CD4-positive, alpha-beta T cell (primary cell): ENCODE measurements around the gene SLC1A4. TPM values are rescaled to one million over a fixed set of nuclear protein-coding genes. Genes with fewer than 3 reads are reported as not detected.
A peak's percentile ranks its signal among the peaks of the same experiment; 100 is the strongest.

ENCODE experiments used
- ATAC-seq: fragments of 200-7000 bp; cut with Tn5 transposase; one replicate; pipeline ENCODE4 v1.10.0; 2022; ENCODE audit warnings: mild to moderate bottlenecking; ENCODE audit not compliant: poor library complexity
- CTCF ChIA-PET: fragments of 350-600 bp; sonication (Branson Sonifier 250); formaldehyde crosslinking; loops from one replicate; lab custom pipeline; 2021; ENCODE audit warnings: antibody characterized with exemption, inconsistent platforms; lab: Charles Lee
- POLR2A ChIA-PET: fragments of 350-600 bp; sonication (Branson Sonifier 250); formaldehyde crosslinking; loops from one replicate; lab custom pipeline; 2021; ENCODE audit warnings: antibody characterized with exemption, inconsistent platforms; lab: Charles Lee
- DNase-seq, 14 experiments: peaks; one replicate each; pipeline ENCODE4 v3.0.0-alpha.2; 2013 to 2020; ENCODE audit warnings: mixed read lengths in 2 of 14
- H3K27ac ChIP-seq, 2 donors: one replicate each; pipeline versions ENCODE4 v1.5.1 to v1.7.0; 2013; ENCODE audit warnings: low read length in 2 of 2, low read depth in 1 of 2, mild to moderate bottlenecking in 1 of 2
- H3K27me3 ChIP-seq, 2 experiments: 1 replicate in 1 of 2; 2 replicates in 1 of 2; pipeline versions ENCODE4 v1.6.1 to v1.7.0; 2013; ENCODE audit warnings: low read length in 2 of 2, control low read depth in 1 of 2, mild to moderate bottlenecking in 1 of 2, moderate library complexity in 1 of 2; ENCODE audit not compliant: insufficient read depth in 2 of 2, control insufficient read depth in 1 of 2
- H3K36me3 ChIP-seq: one replicate; pipeline ENCODE4 v1.6.1; 2013; ENCODE audit warnings: low read length, control low read depth; ENCODE audit not compliant: insufficient read depth
- H3K4me1 ChIP-seq: one replicate; pipeline ENCODE4 v1.6.1; 2013; ENCODE audit warnings: low read length, control low read depth; ENCODE audit not compliant: insufficient read depth
- H3K4me3 ChIP-seq: one replicate; pipeline ENCODE4 v1.5.1; 2013; ENCODE audit warnings: mild to moderate bottlenecking, low read length, moderate library complexity
- H3K9me3 ChIP-seq, 2 experiments: 1 replicate in 1 of 2; 2 replicates in 1 of 2; pipeline versions ENCODE4 v1.6.1 to v1.7.0; 2013; ENCODE audit warnings: low read length in 2 of 2, mild to moderate bottlenecking in 2 of 2, control low read depth in 1 of 2, moderate library complexity in 1 of 2; ENCODE audit not compliant: control insufficient read depth in 1 of 2, insufficient read depth in 1 of 2
- H3K27ac Mint-ChIP-seq: one replicate; pipeline ENCODE4 v1.8.0; 2020; ENCODE audit warnings: mixed read lengths
- H3K27me3 Mint-ChIP-seq: one replicate; pipeline ENCODE4 v1.8.0; 2021; ENCODE audit warnings: mixed read lengths
- H3K36me3 Mint-ChIP-seq: one replicate; pipeline ENCODE4 v1.8.0; 2021; ENCODE audit warnings: low read depth, mixed read lengths
- H3K4me1 Mint-ChIP-seq: one replicate; pipeline ENCODE4 v1.8.0; 2021; ENCODE audit warnings: low read depth, mixed read lengths
- H3K4me3 Mint-ChIP-seq: one replicate; pipeline ENCODE4 v1.8.0; 2020; ENCODE audit warnings: mild to moderate bottlenecking, mixed read lengths
- H3K9me3 Mint-ChIP-seq: one replicate; pipeline ENCODE4 v1.8.0; 2020; ENCODE audit warnings: mixed read lengths
- CTCF ChIP-seq: fragments of 200-600 bp; IDR thresholded peaks from one replicate; pipeline ENCODE4 v1.8.0; 2022; ENCODE audit warnings: antibody characterized with exemption, mild to moderate bottlenecking
- intact Hi-C, 2 experiments: fragments of 100-400 bp; cut with DNase I in 1 of 2; cut with micrococcal nuclease in 1 of 2; formaldehyde crosslinking; loops; one replicate each; pipeline versions ENCODE4 v1.15.1 to v1.9.0; 2023 to 2025; cut with DNase I, micrococcal nuclease
- total RNA-seq, 174 experiments: library from RNA in 2 of 174; stranded (reverse) in 2 of 174; gene quantifications; one replicate each; pipeline ENCODE4 v1.2.3 and lab custom pipeline; 2021 to 2026

The SLC1A4 gene
- total RNA-seq, 2 experiments from 2014 or later = 2.4 to 2.8 TPM

- POLR2A ChIA-PET = interaction anchor here (1.1 to 1.4 kb wide), 2 partner anchors 20 to 28 kb away, joined by 3 to 6 read pairs; no protein-coding TSS in a partner anchor
- Mint-ChIP-seq H3K4me3 (peak overlapping the region; percentile 66), H3K4me1 (peaks cover 33% of the 10 kb centered on the region), H3K27ac (peak overlapping the region; percentile 47), H3K9me3 (no peaks in the 10 kb centered on the region), H3K27me3 (no peaks in the 10 kb centered on the region), H3K36me3 (no peaks in the 10 kb centered on the region)
- peak overlapping the region in 1 of 2 donors; percentile 27 for H3K27ac ChIP-seq
- H3K4me3 ChIP-seq = peak overlapping the region; percentile 39
- intact Hi-C loops = no loop called here
- H3K27me3 ChIP-seq = no peaks in the 10 kb centered on the region
- H3K36me3 ChIP-seq = no peaks in the 10 kb centered on the region
- peak; percentile 84 for ATAC-seq
- peaks cover 33% of the 10 kb centered on the region for H3K4me1 ChIP-seq
- no peak for TF ChIP-seq CTCF
- DNase-seq = peak; percentile 11 to 80 (median 43)
- no peaks in the 10 kb centered on the region for H3K9me3 ChIP-seq
- CTCF ChIA-PET = interaction anchor here (0.8 kb wide), 1 partner anchor 18 kb away, joined by 3 read pairs; no protein-coding TSS in a partner anchor
Measured at GRCh38 chr2:64945973-64946768, 43.0 kb upstream of the SLC1A4 start.

GRCh38 chr2:64946769-64947247, 42.4 kb upstream of the SLC1A4 start:
- intact Hi-C loops = no loop called here
- H3K36me3 Mint-ChIP-seq = no peaks in the 10 kb centered on the region
- Histone ChIP-seq H3K27me3 (no peaks in the 10 kb centered on the region), H3K4me3 (peak overlapping the region; percentile 39), H3K36me3 (no peaks in the 10 kb centered on the region), H3K9me3 (no peaks in the 10 kb centered on the region), H3K4me1 (peaks cover 33% of the 10 kb centered on the region), H3K27ac (peak overlapping the region in 1 of 2 donors; percentile 27)
- no peaks in the 10 kb centered on the region for H3K9me3 Mint-ChIP-seq
- no peaks in the 10 kb centered on the region for H3K27me3 Mint-ChIP-seq
- ChIA-PET CTCF (interaction anchor here (0.8 kb wide), 1 partner anchor 17 kb away, joined by 3 read pairs; no protein-coding TSS in a partner anchor), POLR2A (interaction anchor here (1.1 to 1.4 kb wide), 2 partner anchors 19 to 29 kb away, joined by 3 to 6 read pairs; no protein-coding TSS in a partner anchor)
- DNase-seq = no peak
- peaks cover 33% of the 10 kb centered on the region for H3K4me1 Mint-ChIP-seq
- H3K27ac Mint-ChIP-seq = peak overlapping the region; percentile 47
- no peak for ATAC-seq
- peak overlapping the region; percentile 66 for H3K4me3 Mint-ChIP-seq
- no peak for TF ChIP-seq CTCF

GRCh38 chr2:64947885-64948284, 41.3 kb upstream of the SLC1A4 start:
- ChIA-PET POLR2A (no interaction called here), CTCF (interaction anchor here (0.6 kb wide), 1 partner anchor 150 kb away, joined by 4 read pairs; no protein-coding TSS in a partner anchor)
- Histone ChIP-seq H3K9me3 (no peaks in the 10 kb centered on the region), H3K27me3 (no peaks in the 10 kb centered on the region), H3K27ac (no peak overlapping the region), H3K4me3 (no peak overlapping the region), H3K4me1 (peaks cover 33% of the 10 kb centered on the region), H3K36me3 (no peaks in the 10 kb centered on the region)
- Mint-ChIP-seq H3K36me3 (no peaks in the 10 kb centered on the region), H3K27me3 (no peaks in the 10 kb centered on the region), H3K9me3 (no peaks in the 10 kb centered on the region), H3K4me3 (no peak overlapping the region), H3K4me1 (peaks cover 33% of the 10 kb centered on the region), H3K27ac (no peak overlapping the region)
- DNase-seq (no peak), ATAC-seq (no peak)
- TF ChIP-seq CTCF = no peak
- intact Hi-C loops = no loop called here
